Body of pancreas (tissue), 4 donors: Measurements from ENCODE around the gene TOM1L1. TPM values are rescaled to one million over a fixed set of nuclear protein-coding genes. Genes with fewer than 3 reads are reported as not detected.

Source experiments
- ATAC-seq: fragments of 150-250 bp; one replicate; pipeline ENCODE4 v1.9.1; 2016
- DNase-seq, 4 donors: peaks; one replicate each; pipeline ENCODE4 v3.0.0-alpha.2; 2019
- H3K27ac ChIP-seq, 4 donors: fragments of 200-600 bp; sonication (generic); 1 replicate in 3 of 4; 2 replicates in 1 of 4; pipeline versions ENCODE4 v1.5.1 to v1.6.1; 2016 to 2019; ENCODE audit warnings: mild to moderate bottlenecking in 1 of 4, mixed read lengths in 1 of 4, moderate library complexity in 1 of 4
- H3K27me3 ChIP-seq, 2 donors: fragments of 200-600 bp; sonication (generic); one replicate each; pipeline ENCODE4 v1.6.0; 2016; ENCODE audit warnings: mild to moderate bottlenecking in 1 of 2
- H3K36me3 ChIP-seq, 2 donors: fragments of 200-600 bp; sonication (generic); replicated peaks in 1 of 2; 2 replicates each; pipeline ENCODE4 v1.5.1; 2016; ENCODE audit warnings: low read depth in 2 of 2; ENCODE audit not compliant: insufficient read depth in 1 of 2
- H3K4me1 ChIP-seq: fragments of 200-600 bp; sonication (generic); one replicate; pipeline ENCODE4 v1.6.0; 2016
- H3K4me3 ChIP-seq, 2 donors: fragments of 200-600 bp; sonication (generic); 1 replicate in 1 of 2; 2 replicates in 1 of 2; pipeline ENCODE4 v1.5.1; 2016 to 2019
- H3K9me3 ChIP-seq, 3 donors: fragments of 200-600 bp; sonication (generic); 1 replicate in 2 of 3; 2 replicates in 1 of 3; pipeline ENCODE4 v1.5.1; 2016
- POLR2A ChIP-seq, 3 donors: fragments of 450-650 bp; IDR thresholded peaks; one replicate each; pipeline ENCODE4 v1.6.1; 2016; ENCODE audit warnings: antibody characterized with exemption in 3 of 3, mild to moderate bottlenecking in 2 of 3
- WGBS, 2 donors: methylation state at CpG; one replicate each; pipeline ENCODE4 v1.1.5; 2017; 5-methylcytosine and 5-hydroxymethylcytosine counted together
- intact Hi-C: fragments of 100-400 bp; cut with DNase I; formaldehyde crosslinking; loops from one replicate; pipeline ENCODE4 v1.15.1; 2023
- total RNA-seq, 2 donors: library from RNA; depleted of rRNA; stranded (reverse); fragments of >200 nt; gene quantifications; one replicate each; pipeline ENCODE4 v1.1.0, GENCODE V29; 2016
- TF ChIP-seq, protein P1 (sequence below), 7 experiments: fragments of 450-650 bp in 4 of 7; fragments of 200-600 bp in 3 of 7; sonication (generic) in 3 of 7; IDR thresholded peaks; one replicate each; pipeline ENCODE4 v1.5.1; 2016 to 2019; ENCODE audit warnings: antibody characterized with exemption in 7 of 7

TOM1L1 gene
- total RNA-seq, 2 donors from 2014 or later = 41.5 to 50.8 TPM

DNA sequence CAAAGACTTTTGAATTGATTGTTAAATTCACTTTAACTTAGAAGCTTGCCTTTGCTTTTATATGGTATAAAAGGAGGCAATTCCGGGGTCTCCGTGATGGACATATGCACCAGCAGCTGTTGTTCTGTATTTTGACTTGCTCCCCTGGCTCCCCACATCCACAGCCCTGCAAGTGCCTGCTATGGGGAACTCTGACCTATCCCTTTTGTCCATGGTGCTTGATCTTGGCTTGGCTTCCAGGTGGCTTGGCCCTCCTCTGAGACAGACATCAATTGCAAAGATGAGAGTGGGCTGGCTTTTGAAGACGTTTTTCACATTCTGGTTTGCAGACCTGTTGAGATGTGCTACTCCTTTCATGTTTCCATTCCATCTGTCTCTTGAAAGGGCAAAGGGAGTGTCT lies 26.9 kb downstream of the TOM1L1 start:
- intact Hi-C loops = no loop called here
- TF ChIP-seq, protein P1, sequence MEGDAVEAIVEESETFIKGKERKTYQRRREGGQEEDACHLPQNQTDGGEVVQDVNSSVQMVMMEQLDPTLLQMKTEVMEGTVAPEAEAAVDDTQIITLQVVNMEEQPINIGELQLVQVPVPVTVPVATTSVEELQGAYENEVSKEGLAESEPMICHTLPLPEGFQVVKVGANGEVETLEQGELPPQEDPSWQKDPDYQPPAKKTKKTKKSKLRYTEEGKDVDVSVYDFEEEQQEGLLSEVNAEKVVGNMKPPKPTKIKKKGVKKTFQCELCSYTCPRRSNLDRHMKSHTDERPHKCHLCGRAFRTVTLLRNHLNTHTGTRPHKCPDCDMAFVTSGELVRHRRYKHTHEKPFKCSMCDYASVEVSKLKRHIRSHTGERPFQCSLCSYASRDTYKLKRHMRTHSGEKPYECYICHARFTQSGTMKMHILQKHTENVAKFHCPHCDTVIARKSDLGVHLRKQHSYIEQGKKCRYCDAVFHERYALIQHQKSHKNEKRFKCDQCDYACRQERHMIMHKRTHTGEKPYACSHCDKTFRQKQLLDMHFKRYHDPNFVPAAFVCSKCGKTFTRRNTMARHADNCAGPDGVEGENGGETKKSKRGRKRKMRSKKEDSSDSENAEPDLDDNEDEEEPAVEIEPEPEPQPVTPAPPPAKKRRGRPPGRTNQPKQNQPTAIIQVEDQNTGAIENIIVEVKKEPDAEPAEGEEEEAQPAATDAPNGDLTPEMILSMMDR (IDR thresholded peaks at IDR 0.05) = no peak
- no peak for TF ChIP-seq POLR2A (IDR thresholded peaks at IDR 0.05)
- ATAC-seq = no peak

GRCh38 chr17:54932711-54933110 lies 32.1 kb downstream of the TOM1L1 start:
- no peak overlapping the region for H3K27ac ChIP-seq
- no peaks in the 10 kb centered on the region for H3K9me3 ChIP-seq
- H3K27me3 ChIP-seq = no peaks in the 10 kb centered on the region
- H3K4me1 ChIP-seq = no peaks in the 10 kb centered on the region
- intact Hi-C loops = no loop called here
- WGBS, 2 donors = 95 to 100% methylated on average over 1 of the region's 1 CpG
- TF ChIP-seq POLR2A (IDR thresholded peaks at IDR 0.05) = no peak
- TF ChIP-seq, protein P1 (IDR thresholded peaks at IDR 0.05) = no peak
- ATAC-seq (no peak), DNase-seq (no peak)
- H3K36me3 ChIP-seq = peaks cover 4 to 24% of the 10 kb centered on the region in 2 donors
- no peak overlapping the region for H3K4me3 ChIP-seq

More for the DNA sequence above, 26.9 kb downstream of the TOM1L1 start:
- Histone ChIP-seq H3K4me3 (no peak overlapping the region), H3K36me3 (peaks cover 0 to 7% of the 10 kb centered on the region in 2 donors), H3K4me1 (no peaks in the 10 kb centered on the region), H3K27ac (no peak overlapping the region), H3K9me3 (no peaks in the 10 kb centered on the region), H3K27me3 (no peaks in the 10 kb centered on the region)
- WGBS, 2 donors = 83 to 94% methylated on average over 3 of the region's 3 CpGs
- DNase-seq = no peak

- Histone ChIP-seq H3K27me3 (no peaks in the 10 kb centered on the region), H3K4me3 (no peak overlapping the region), H3K36me3 (peaks cover 4 to 25% of the 10 kb centered on the region in 2 donors), H3K27ac (no peak overlapping the region), H3K9me3 (no peaks in the 10 kb centered on the region), H3K4me1 (no peaks in the 10 kb centered on the region)
- DNase-seq = no peak
- no peak for ATAC-seq
- TF ChIP-seq, protein P1 (IDR thresholded peaks at IDR 0.05) = no peak
- no peak for TF ChIP-seq POLR2A (IDR thresholded peaks at IDR 0.05)
- WGBS, 2 donors = 89 to 91% methylated on average over 3 of the region's 3 CpGs
- intact Hi-C loops = no loop called here
These were observed 33.3 kb downstream of the TOM1L1 start for GRCh38 chr17:54933921-54934320.

GRCh38 chr17:54935471-54935870 lies 34.8 kb downstream of the TOM1L1 start:
- Histone ChIP-seq H3K27ac (no peak overlapping the region), H3K27me3 (no peaks in the 10 kb centered on the region), H3K4me3 (no peak overlapping the region), H3K36me3 (peaks cover 4 to 35% of the 10 kb centered on the region in 2 donors), H3K9me3 (no peaks in the 10 kb centered on the region), H3K4me1 (no peaks in the 10 kb centered on the region)
- 89 to 96% methylated on average over 5 of the region's 5 CpGs for WGBS, 2 donors
- no peak for DNase-seq
- intact Hi-C loops = no loop called here
- no peak for TF ChIP-seq POLR2A (IDR thresholded peaks at IDR 0.05)
- TF ChIP-seq, protein P1 (IDR thresholded peaks at IDR 0.05) = no peak
- no peak for ATAC-seq

DNA sequence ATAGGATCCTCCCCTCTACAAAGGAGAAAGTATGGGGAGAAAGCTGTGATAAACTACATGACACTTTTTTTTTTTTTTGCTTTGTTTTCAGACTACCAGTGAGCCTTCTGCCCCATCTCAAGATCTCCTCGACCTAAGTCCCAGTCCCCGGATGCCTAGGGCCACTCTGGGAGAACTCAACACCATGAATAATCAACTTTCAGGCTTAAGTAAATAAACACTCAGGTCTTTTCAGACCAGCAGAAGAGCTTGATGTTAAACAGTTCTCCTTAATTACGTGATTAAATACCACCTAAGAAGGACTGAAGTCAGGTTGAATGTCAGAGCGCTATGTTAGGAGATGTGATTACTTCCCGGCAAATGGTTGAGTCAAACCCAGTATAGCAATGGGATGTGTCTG lies 36.4 kb downstream of the TOM1L1 start:
- WGBS, 2 donors = 84 to 88% methylated on average over 5 of the region's 5 CpGs
- intact Hi-C loops = no loop called here
- no peak for DNase-seq
- Histone ChIP-seq H3K27ac (no peak overlapping the region), H3K36me3 (peaks cover 4 to 29% of the 10 kb centered on the region in 2 donors), H3K27me3 (no peaks in the 10 kb centered on the region), H3K4me3 (no peak overlapping the region), H3K9me3 (no peaks in the 10 kb centered on the region), H3K4me1 (no peaks in the 10 kb centered on the region)
- TF ChIP-seq, protein P1 (IDR thresholded peaks at IDR 0.05) = no peak
- no peak for TF ChIP-seq POLR2A (IDR thresholded peaks at IDR 0.05)
- no peak for ATAC-seq
